ENCODE results near the gene USP7.
A peak's percentile ranks its signal among the peaks of the same experiment; 100 is the strongest.
"Not testable (repeated sequence)": the region's sequence is repeated elsewhere in the genome, so short reads cannot be mapped to it uniquely, and the experiment has no call there.

Gene USP7

DNA sequence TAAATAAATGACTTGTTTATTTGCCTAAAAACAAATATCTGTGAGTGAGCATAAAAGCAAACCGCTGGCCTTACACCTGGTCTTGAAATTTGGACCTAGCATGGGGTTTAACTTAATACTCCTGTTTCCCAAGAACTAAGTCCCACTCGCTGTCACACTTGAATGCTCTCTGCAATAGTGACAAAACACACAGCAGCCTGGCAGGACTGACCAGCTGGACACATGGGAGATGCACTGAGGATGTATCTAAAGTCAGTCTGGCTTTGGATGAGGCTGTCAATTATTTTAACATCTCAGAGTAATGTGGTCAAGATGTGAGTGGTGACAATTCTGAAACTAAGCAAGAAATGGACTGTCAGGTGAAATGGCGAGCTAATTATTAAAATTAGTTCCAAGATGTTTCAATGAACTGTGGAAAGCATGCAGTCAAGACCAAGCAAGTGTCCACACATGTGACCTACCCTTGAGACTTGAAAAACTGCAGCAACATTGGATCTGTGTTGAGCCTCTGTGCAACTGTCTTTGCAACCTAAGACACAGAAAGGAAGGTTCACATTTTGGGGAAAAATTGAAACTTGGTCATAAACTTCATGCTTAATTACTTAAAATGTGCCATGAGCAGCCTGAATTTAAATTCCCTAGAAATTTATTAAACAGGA lies 64.9 kb downstream of the USP7 start:
- DNase-seq: no peak

DNA sequence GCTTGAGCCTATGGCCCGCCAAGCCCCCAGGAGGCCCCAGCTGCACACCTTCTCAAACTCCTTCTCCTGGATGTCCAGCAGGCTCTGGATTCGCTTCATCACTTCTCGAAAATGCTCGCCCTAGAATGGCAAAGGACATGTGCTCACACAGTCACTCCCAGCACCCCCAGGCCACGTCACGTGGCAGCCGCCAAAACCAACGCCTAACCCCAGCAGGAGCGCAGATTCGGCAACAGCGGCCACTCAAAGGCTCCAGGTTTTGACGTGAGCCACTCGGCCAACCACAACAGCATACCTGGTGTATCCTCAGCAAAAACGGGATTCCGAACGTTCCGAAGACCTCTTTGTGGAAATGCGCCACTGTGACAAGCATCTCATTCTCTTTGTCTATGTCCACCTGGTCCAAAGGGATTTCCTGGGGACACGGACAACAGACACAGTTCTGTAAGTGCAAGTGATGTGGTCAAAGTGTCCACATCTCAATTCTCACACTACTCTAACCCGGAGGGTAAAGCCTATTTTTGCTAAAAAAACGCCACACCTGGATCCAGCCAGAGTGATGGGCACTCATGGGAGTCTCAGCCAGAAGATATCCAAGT lies 68.9 kb downstream of the USP7 start:
- DNase-seq: no peak

DNA sequence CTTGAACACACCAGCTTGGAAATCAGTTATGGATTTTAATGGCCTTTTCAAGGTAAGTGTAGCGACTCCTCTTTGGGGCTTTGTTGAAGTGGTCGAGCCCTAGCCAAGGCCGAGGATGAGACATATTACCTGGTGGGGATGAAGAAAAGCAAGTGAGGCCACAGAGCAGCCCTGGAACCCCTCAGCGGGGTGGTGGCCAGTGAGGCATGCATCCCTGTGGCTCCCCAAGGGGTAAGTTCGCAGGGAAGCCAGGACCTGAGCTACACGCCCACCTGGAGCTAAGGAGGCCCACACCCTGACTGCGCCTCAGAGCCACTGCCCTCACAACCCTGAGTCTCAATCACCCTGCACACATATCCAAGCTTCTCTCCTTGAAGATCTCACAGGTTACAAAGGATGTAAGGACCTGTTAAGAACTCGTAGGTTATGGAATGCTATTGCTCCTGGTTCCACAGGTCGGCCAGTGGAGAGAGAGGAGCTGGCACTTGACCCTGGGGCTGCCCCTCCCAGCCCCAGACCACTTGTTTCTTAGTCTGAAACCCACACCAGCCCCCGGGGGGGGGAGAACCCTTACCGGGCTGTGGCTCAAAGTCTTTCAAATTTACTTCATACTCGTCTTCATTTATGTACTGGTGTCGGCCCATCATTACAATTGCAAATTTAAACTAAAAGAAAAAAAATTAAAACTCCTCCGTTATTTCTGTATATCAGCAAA lies 69.6 kb downstream of the USP7 start:
- no peak for DNase-seq

DNA sequence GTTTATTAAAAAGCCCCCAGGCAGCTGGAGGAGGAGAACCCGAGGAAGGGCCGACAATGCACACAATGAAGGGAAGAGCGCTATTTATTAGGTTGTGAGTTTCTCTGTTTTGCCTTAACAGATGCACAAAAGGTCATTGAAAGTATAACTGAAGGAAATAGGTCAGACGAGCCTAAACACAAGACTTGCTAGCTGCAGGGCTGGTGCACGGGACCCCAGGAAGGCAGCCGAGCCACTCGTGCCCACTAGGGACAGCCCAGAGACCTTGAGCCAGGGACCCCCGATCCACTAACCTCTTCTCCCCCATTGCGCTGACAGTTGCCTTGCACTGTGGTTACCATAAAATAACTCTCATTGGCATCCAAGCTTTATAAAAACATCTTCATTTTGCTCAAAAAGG lies 70.3 kb downstream of the USP7 start:
- no peak for DNase-seq

DNA sequence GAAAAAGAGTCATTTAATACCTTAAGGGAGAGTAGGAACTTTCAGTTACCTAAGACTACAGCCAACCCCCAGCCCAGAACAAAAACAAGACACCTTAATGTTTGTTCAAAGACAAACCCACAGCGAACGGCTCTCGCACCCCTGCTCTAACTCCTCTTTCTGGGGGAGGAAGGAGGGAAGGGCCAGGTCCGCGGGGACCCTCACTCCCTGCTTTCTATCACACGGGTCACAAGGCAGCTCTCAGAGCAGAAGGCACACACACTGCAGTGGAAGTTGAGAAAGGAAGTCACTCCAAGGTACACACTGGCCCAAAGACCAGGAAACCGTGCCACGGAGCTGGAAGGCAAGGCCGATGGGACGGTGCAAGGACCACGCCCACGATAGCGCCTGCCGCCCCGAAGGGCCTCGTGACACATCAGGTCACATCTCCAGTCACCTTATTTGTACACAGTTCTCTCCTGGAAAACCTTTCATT lies 71.6 kb downstream of the USP7 start:
- peak in 1 of 2 experiments; percentile 37 for DNase-seq

DNA sequence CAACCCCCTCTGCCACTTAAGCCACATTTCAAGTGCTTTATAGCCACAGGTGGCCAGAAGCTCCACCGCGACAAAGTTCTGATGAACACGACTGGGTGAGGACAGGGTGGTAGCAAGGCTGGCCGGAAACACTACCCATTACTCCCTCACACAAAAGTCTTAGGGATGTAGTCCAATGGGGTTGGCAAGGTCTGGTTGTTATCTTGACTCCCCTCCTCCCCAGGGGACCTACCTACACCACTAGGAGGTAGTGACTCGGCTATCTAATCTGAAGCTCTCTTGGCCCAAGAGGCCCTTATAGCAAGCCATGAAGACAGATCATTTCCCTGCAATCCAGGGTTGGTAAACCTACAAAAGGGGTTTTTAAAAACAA lies 73.2 kb downstream of the USP7 start:
- DNase-seq: no peak

DNA sequence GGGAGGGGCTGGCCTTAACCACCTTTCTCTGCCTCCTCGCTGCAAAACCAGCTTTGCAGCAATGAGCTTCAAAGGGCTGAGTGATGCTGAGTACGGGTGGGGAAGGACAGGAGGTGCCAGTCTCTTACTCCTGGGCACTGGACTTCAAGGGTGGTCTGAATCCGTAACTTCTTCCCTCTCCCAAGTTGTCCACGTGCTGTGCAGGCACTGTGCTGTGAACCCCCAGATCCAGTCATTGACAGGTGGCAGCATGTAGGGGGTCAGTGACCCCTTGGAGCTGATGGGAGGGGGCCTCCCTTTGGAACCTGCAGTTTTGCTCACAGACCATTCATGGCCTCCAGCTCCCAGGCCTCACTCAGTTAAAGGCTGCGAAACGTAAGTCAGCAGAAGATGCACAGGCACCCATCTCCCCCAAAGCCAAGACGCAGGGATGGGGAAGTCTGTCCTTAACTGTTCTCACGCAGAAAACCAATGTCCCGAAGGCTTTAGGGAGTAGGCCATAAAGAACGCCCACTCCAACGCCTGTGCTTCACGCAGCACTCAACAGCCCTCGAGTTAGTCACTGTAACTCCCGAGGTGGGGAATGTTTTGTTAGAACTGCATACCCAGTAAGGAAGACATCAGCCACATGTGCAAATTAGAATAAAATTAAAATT lies 73.7 kb downstream of the USP7 start:
- no peak for DNase-seq

DNA sequence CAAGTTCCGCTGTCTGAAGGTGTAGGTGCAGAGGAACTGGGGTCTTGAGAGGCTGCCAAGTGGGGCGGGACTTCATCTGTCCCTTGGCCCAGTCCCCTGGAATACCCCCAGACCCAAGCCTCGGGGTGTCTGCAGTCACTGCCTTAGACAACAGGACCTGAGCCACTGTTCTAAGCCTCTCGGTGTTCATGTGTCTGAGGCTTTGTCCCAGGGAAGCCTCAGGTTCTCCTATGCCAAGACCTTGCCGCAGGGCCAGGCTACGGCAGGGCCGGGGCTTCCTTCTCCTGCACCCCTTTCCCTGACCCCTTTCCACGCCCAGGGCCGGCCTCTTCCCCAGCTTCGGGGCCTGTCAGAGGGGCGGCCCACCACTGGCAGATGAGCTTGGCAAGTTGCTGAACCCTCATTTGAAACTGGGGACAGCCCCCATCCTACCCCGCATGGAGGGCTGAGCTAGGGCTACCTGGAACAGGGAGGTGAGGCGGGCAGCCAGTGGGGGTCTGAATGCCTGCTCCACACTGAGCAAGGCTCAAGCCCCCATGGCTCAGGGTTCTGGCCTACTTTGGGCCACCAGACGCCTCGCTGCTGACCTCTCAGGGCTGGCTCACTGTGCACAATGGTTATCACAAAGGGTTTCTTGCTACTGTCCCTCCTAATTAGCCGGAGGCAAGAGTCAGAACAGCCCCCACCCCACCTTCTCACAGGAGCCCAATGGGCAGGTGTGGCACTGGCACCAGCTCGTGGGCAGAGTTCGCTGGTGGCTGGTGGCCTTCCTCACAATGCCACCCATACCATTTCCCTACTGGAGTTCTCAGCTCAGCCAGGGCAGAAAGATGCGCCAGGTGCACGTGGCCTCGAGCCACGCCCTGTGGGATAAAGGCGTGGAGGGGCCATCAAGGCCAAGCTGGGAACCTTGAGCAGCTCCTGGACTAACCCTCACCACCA lies 74.5 kb downstream of the USP7 start:
- DNase-seq: no peak

DNA sequence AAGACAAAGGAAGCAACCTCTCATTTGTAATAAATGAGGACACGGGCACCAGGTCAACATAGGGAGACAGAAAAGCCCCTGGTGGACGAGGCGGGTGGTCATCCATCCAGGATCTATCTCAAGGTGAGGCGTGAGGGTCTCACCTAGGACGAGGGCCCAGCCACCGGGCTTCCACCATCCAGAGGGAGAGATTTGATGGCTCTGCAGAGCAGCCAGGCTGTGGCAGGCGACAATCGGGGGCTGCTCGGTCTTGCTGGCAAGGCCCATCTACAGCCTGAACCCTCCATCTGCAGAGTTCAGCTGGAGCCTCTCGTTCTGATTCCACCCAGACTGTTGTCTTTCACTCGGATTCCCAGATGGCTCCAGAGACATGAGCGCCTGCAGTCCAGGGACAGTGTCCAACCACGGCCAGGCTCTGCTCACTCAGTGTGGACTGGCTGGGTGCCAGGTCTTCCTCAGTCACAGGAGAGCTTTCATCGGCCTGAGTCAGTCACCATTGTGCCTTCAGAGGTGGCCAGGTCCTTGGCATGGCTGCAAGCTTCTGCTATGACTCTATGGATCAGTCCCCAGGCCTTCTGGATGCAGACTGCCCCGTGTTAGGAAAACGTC lies 75.7 kb downstream of the USP7 start:
- DNase-seq: no peak

DNA sequence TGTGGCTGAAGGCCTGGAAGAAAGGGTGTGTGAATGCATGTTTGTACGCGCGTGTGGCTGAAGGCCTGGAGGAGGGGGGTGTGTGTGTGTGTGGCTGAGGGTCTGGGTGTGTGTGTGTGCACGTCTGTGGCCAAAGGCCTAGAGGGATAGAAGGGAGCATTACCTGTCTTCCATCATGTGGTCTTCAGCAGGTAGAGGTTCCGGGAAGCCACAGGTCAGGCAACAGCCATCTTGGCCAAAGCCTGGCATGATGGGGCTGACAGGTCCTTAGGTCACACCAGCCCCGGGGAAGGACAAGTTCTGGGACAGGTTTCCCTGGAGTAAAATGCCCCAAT lies 76.3 kb downstream of the USP7 start:
- no peak for DNase-seq

DNA sequence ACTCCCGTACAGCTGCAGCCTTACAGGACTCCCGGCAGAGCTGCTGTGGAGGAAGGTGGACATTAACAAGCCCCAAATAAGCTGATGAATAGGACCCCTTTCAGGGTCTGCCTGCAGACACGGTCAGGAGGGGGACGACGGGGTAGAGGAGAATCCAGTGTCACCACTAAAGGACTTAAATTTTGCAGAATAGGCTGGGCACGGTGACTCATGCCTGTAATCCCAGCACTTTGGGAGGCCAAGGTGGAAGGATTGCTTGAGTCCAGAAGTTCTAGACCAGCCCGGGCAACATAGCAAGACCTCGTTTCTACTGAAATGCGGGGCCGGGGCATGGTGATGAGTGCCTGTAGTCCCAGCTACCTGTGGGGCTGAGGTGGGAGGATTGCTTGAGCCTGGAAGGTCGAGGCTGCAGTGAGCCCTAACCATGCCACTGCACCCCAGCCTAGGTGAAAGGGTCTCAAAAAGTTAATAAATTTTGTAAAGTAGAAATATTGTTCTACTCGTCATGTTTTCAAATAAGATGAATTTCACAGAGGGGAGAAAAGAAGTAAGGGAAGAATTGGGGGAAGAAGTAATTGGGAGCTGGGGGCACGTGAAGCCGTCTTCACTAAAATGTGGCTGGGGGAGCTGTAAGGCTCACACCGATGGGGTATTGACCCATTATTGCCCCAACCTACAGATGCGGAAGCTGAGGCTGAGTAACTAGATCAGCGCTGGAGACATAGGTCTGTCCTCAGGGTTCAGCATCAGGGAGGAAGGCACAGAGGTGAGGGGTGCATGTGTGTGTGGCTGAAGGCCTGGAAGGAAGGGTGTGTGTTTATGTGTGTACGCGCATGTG lies 76.9 kb downstream of the USP7 start:
- DNase-seq: no peak

DNA sequence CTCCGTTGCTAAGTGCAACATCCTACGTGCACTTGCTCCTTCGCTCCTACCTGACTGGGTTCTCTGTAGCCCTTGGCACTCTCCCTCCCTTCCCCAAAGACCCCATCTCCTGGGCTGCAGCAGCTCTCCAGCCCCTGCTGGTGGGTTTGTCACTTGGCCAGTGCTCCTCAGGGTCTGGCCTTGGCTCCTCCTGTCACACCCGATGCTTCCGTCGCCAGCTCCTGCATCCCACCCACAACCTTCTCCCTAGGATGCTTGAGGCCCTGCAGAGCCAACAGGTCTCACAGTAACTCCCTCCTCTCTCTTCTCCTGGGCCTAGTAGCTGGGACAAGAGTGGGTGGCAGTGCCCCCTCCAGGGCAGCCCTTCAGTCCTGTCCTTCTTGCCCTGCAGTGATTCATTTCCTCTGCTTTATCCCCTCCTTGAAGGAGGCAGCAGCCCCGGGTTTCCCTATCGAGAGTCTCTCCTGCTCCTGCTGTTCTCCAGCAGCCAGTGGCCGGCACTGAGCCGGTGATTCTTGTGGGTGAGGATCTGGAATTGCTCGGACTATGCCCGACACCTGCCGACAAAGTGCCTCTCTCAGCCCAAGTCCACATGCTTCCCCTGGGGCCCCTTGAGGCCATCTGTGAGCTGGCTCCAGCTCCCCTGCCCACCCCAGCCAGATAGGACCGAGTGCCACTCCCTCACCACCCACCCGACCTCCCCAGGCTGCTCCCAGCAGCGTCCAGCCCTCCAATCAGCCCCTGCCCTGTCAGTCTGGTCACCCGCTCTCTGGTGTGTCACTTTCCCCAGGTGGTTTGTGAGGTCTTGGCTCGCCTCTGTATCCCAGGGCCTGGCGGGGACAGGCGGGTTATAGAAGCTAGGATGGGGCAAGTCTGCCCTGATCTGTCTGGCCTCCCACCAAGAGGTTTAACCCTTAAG lies 77.8 kb downstream of the USP7 start:
- no peak for DNase-seq

DNA sequence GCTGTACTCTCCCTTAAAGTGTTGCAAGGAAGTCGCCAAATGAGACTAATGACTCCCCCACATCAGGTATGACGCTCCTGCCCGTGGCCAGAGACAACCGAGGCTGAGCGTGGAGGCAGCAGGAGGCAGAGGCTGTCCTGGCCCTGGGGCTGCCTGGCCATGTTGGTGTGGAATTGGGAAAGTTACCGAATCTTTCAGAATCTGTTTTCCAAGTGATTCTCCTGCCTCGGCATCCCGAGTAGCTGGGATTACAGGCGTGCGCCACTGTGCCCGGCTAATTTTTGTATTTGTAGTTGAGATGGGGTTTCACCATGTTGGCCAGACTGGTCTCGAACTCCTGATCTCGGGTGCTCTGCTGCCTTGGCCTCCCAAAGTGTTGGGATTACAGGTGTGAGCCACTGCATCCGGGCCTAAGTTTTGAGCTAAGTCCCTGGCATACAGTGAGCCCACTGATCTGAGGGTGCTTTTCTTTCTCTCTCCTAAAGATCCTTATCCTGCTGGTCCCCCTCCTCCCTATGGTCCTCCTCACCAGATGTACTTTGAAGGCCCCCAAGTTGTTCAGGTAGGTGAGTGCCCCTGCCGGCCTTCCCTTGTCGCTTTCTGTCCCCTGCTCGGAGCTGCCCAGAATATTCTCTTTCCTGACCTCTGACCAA lies 80.9 kb downstream of the USP7 start:
- DNase-seq: no peak

DNA sequence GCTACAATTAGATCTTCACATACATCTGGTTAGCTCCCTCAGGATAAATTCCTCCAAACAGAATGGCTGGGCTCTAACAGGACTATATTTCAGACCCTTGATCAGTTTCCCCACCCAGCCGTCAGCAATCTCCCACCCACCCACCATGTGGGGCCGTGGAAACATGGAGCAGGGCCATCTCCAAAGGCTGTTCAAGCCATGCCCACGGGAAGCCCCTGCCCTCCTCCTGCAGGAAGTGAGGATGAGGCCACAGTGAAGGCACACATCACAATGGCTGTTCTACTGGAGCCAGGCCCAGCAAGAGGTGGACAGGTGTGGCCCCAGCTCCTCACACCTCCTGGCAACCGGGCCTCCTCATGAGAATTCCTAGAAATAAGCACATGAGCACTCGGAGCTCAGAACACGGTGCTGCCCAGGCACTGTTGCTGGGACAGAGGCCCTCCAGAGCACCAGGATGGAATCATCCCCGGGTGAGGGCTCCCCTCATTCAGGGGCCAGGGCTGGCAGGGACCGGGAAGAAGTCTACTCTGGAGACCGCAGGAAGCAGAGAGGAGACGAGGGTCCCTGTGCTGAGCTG lies 81.6 kb downstream of the USP7 start, which contains the start of gene LITAFD:
Gene LITAFD, plus strand, starts transcription at position 311 of the 577 bp plus-strand sequence. CDS start 2,005 bp downstream, outside the sequence.
- DNase-seq: no peak

DNA sequence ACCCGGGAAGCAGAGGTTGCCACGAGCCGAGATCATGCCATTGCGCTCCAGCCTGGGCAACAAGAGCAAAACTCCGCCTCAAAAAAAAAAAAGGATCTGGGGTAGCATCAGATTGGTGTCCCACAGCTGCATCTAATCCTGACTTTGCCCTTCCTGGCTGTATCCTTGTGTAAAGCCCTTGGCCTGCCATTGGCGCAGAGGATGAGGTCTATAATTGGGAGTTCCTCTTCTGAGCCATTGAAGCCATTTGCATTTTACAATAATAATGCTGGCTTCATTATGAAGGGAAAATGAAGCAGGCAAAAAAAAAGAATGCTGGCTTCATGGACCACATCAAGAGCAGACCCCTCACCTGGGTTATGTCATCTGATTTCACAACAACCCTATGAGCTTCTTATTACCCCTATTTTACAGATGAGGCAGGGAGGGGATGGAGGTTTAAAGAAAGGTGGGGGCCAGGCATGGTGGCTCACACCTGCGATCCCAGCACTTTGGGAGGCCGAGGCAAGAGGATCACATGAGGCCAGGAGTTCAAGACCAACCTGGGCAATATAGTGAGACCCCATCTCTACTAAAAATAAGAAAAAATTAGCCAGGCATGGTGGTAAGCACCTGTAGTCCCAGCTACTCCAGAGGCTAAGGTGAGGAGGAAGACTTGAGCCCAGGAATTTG lies 82.7 kb downstream of the USP7 start:
- DNase-seq: no peak

DNA sequence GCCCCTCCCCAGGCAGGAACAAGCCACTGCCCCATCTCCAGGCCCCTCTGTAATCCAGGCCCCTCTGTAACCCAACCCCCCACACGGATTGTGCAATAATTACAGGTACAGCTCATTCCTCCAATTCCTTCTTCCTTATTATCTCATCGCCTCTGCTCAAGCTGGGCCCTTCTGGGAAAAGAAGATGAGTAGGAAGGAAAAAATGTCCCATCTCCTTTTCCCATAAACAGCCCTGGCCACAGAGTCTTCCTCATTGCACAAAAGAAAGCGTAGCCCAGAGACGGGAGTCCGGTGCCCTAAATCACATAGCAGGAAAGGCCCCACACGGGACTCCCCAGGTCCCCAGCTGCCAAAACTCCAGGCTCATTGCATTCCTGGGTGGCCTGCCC lies 85.2 kb downstream of the USP7 start:
- DNase-seq: no peak

DNA sequence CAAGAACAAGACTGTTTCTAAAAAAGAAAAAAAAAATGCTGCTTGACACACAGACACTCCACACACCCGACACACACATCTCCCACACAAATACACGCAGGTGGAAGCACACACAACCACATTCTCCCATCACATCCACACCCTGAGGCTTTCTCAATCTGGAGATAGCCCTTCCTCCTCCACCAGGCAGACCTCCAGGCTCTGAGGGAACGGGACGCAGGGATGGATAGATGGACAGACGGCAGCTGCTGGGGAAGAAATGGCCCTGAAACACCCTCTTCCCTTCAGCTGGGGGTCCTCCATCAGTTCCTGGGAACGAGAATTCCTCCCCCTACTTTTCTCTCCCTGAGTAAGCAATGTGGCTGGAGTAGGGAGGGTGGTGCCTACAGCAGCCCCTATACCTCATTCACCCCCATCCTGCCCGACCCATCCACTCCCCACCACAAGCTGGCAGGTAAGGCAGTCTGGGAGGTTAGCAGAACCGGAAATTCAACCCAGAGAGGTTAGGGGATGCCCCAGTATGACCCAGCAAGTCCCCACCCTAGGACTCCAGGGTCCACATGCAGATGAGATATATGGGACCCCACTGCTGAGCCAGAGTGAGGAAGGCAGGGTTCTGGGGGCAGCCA lies 85.7 kb downstream of the USP7 start:
- no peak for DNase-seq

DNA sequence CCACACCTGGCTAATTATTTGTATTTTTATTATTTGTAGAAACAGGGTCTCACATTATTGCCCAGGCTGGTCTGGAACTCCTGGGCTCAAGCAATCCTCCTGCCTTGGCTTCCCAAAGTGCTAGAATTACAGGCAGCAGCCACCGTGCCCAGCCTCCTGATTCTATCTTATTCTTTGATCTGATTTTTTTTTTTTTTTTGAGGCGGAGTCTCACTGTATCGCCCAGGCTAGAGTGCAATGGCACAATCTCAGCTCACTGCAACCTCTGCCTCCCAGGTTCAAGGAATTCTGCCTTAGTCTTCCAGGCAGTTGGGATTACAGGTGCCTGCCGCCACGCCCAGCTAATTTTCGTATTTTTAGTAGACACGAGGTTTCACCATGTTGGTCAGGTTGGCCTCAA lies 88.4 kb downstream of the USP7 start:
- not testable (repeated sequence) for DNase-seq

Data from activated CD4-positive, alpha-beta T cell treated with anti-CD3 and anti-CD28 coated beads, Interleukin-2, amount 50 U/mL, for 48 hours (primary cell).